ENCODE measurements around the gene ARCN1.

- TF ChIP-seq, protein P1, sequence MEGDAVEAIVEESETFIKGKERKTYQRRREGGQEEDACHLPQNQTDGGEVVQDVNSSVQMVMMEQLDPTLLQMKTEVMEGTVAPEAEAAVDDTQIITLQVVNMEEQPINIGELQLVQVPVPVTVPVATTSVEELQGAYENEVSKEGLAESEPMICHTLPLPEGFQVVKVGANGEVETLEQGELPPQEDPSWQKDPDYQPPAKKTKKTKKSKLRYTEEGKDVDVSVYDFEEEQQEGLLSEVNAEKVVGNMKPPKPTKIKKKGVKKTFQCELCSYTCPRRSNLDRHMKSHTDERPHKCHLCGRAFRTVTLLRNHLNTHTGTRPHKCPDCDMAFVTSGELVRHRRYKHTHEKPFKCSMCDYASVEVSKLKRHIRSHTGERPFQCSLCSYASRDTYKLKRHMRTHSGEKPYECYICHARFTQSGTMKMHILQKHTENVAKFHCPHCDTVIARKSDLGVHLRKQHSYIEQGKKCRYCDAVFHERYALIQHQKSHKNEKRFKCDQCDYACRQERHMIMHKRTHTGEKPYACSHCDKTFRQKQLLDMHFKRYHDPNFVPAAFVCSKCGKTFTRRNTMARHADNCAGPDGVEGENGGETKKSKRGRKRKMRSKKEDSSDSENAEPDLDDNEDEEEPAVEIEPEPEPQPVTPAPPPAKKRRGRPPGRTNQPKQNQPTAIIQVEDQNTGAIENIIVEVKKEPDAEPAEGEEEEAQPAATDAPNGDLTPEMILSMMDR (IDR thresholded peaks at IDR 0.05; ENCODE audit: borderline replicate concordance, extremely low read depth, low read length, poor library complexity, severe bottlenecking): no peak
- no peak for TF ChIP-seq EZH2 (IDR thresholded peaks at IDR 0.05; ENCODE audit: borderline replicate concordance, low read depth, low read length, severe bottlenecking)
Observed at GRCh38 chr11:118597556-118597955, 25.3 kb downstream of the ARCN1 start.

Measured in DND-41 (cell line).